HepG2 (cell line): ENCODE results near the gene SAMD10. TPM values are rescaled to one million over a fixed set of nuclear protein-coding genes. Genes with fewer than 3 reads are reported as not detected.
A peak's percentile ranks its signal among the peaks of the same experiment; 100 is the strongest.

Experiments
- ASH2L ChIP-seq: fragments of 300-600, 200-600 bp; sonication (generic); IDR thresholded peaks from 2 replicates; pipeline ENCODE4 v1.7.0; 2017; ENCODE audit warnings: low read depth, mild to moderate bottlenecking, moderate library complexity, mixed read lengths, low read length; ENCODE audit not compliant: insufficient read length
- CENPT ChIP-seq: sonication (generic); formaldehyde crosslinking; IDR thresholded peaks from 2 replicates; pipeline ENCODE4 v1.8.0; 2022; ENCODE audit warnings: low read depth, mild to moderate bottlenecking, moderate library complexity, missing genetic modification reagents
- KDM1A ChIP-seq: IDR thresholded peaks from 2 replicates; pipeline ENCODE4 v1.6.1; 2016; ENCODE audit warnings: missing compliant biosample characterization
- NAIF1 ChIP-seq: sonication (generic); formaldehyde crosslinking; IDR thresholded peaks from 2 replicates; pipeline ENCODE4 v1.5.0; 2020; ENCODE audit warnings: mild to moderate bottlenecking, missing genetic modification reagents, borderline replicate concordance
- SAP130 ChIP-seq: IDR thresholded peaks from 2 replicates; pipeline ENCODE4 v1.6.1; 2016; ENCODE audit warnings: low read depth
- SIN3A ChIP-seq: IDR thresholded peaks from 2 replicates; pipeline ENCODE4 v1.6.1; 2011; ENCODE audit warnings: low read depth, mild to moderate bottlenecking, control low read depth, low read length, borderline replicate concordance
- SRSF9 ChIP-seq: fragments of 200-400 bp; formaldehyde crosslinking; IDR thresholded peaks from 2 replicates; pipeline ENCODE4 v1.6.1; 2018; ENCODE audit warnings: borderline replicate concordance, mild to moderate bottlenecking, low read depth, low read length; ENCODE audit not compliant: insufficient read depth, poor library complexity, severe bottlenecking
- STAT5B ChIP-seq: sonication (generic); formaldehyde crosslinking; IDR thresholded peaks from 2 replicates; pipeline ENCODE4 v1.4.0; 2020; ENCODE audit warnings: missing genetic modification reagents
- ZFY ChIP-seq: sonication (generic); formaldehyde crosslinking; IDR thresholded peaks from 2 replicates; pipeline ENCODE4 v1.4.0; 2020; ENCODE audit warnings: missing genetic modification reagents
- ZNF101 ChIP-seq: sonication (generic); formaldehyde crosslinking; IDR thresholded peaks from 2 replicates; pipeline ENCODE4 v1.4.0; 2020; ENCODE audit warnings: mild to moderate bottlenecking, low read depth, missing genetic modification reagents, borderline replicate concordance
- ZNF382 ChIP-seq: sonication (generic); formaldehyde crosslinking; IDR thresholded peaks from 2 replicates; pipeline ENCODE4 v1.5.0; 2020; ENCODE audit warnings: missing genetic modification reagents, mild to moderate bottlenecking, borderline replicate concordance
- ZNF724P ChIP-seq: sonication (generic); formaldehyde crosslinking; IDR thresholded peaks from 2 replicates; pipeline ENCODE4 v1.8.0; 2022; ENCODE audit warnings: missing genetic modification reagents, borderline replicate concordance
- ZNF777 ChIP-seq: sonication (generic); formaldehyde crosslinking; IDR thresholded peaks from 2 replicates; pipeline ENCODE4 v1.4.0; 2020; ENCODE audit warnings: missing genetic modification reagents
- polyA plus RNA-seq, 8 experiments: library from polyadenylated mRNA; depleted of rRNA in 3 of 8; stranded (reverse) in 7 of 8; unstranded in 1 of 8; fragments of >200 nt; fragmentation: Illumina TruSeq in 4 of 8; extraction: Trizol in 4 of 8; gene quantifications; 2 replicates each; pipeline versions ENCODE4 v1.2.1 to v1.2.3, GENCODE V29; 2011 to 2016; ENCODE audit warnings: low read depth in 4 of 8, missing spikeins in 1 of 8, mixed read lengths in 1 of 8; ENCODE audit not compliant: insufficient read depth in 1 of 8
- total RNA-seq, 5 experiments: library from RNA; depleted of rRNA; stranded (reverse); fragments of >200 nt; fragmentation: Illumina TruSeq; extraction: Trizol; gene quantifications; 2 replicates each; pipeline ENCODE4 v1.2.3, GENCODE V29; 2016; ENCODE audit warnings: low read depth in 1 of 5
- TF ChIP-seq, protein P1 (sequence below): sonication (generic); formaldehyde crosslinking; conservative IDR thresholded peaks from 2 replicates; pipeline ENCODE4 v1.8.0; 2022; ENCODE audit warnings: low read depth, missing genetic modification reagents
- TF ChIP-seq, protein P2 (sequence below): sonication (generic); formaldehyde crosslinking; IDR thresholded peaks from 2 replicates; pipeline ENCODE4 v1.8.0; 2022; ENCODE audit warnings: missing genetic modification reagents, mild to moderate bottlenecking, inconsistent platforms, borderline replicate concordance
- TF ChIP-seq, protein P3 (sequence below): sonication (generic); formaldehyde crosslinking; IDR thresholded peaks from 2 replicates; pipeline ENCODE4 v1.4.0; 2020; ENCODE audit warnings: low read depth, missing genetic modification reagents
- TF ChIP-seq, protein P4 (sequence below): IDR thresholded peaks from 2 replicates; pipeline ENCODE4 v1.6.1; 2016; ENCODE audit warnings: mild to moderate bottlenecking
- TF ChIP-seq, protein P5 (sequence below): sonication (generic); IDR thresholded peaks from 2 replicates; pipeline ENCODE4 v1.6.1; 2016; ENCODE audit warnings: low read depth, borderline replicate concordance

The SAMD10 gene
- total and polyA plus RNA-seq, 2 of the 13 experiments (the other 11 are each of a cell fraction or from before 2014, with no cell fraction given), result 6.1 to 11.0 TPM

DNA sequence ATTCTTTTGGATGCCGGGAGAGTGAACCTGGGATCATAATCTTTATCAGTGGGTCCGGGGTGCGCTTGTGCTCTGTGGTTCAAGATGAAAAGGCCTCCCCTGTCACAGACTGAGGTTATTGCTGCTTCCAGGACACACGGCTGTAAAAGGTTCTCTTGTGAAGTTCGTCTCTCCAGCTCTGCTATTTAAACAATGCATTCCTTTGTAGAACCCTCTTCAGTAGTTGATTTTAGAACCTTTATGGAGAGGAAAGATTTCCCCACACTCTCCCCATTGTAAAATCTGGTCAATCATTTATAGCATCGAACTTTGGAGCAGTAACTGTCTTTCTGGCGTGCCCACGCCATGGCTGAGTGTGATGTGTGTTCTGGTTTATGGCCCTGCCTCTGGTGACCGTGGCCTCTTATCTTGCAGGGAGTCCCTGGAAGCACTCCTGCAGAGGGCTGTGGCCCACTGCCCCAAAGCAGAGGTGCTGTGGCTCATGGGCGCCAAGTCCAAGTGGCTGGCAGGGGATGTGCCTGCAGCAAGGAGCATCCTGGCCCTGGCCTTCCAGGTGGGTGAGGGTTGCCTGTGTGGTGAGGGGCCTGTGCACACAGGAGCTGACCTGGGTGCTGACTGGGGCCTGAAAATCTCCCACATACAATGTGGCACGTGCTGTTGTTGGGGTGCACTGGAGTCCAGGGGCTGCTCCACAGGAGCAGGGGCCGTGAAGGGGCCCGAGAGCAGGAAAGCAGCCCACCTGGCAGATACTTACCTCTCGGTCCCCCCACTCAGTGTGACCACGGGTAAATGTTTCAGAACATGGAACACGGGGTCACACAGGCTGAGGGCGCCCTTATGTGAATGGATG is 44.9 kb upstream of the SAMD10 start (continued):
- TF ChIP-seq, protein P1, sequence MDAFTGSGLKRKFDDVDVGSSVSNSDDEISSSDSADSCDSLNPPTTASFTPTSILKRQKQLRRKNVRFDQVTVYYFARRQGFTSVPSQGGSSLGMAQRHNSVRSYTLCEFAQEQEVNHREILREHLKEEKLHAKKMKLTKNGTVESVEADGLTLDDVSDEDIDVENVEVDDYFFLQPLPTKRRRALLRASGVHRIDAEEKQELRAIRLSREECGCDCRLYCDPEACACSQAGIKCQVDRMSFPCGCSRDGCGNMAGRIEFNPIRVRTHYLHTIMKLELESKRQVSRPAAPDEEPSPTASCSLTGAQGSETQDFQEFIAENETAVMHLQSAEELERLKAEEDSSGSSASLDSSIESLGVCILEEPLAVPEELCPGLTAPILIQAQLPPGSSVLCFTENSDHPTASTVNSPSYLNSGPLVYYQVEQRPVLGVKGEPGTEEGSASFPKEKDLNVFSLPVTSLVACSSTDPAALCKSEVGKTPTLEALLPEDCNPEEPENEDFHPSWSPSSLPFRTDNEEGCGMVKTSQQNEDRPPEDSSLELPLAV (CRISPR knock-in tag), result no peak
- TF ChIP-seq, protein P2, sequence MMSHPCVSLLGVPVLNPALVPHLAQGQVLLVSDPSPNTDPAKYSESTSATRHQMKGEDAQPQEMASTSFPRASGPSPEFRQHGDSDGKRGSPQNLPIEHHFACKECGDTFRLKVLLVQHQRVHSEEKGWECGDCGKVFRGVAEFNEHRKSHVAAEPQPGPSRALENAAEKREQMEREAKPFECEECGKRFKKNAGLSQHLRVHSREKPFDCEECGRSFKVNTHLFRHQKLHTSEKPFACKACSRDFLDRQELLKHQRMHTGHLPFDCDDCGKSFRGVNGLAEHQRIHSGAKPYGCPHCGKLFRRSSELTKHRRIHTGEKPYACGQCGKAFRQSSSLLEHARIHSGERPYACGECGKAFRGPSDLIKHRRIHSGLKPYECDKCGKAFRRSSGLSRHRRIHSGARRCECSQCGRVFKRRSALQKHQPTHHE (CRISPR knock-in tag), result peak; percentile 73; the same call in 1 of the 2 replicates
- no peak for TF ChIP-seq STAT5B (CRISPR knock-in tag)
- TF ChIP-seq ASH2L, result peak; percentile 94
- TF ChIP-seq SIN3A, result peak; percentile 47; the same call in 1 of the 2 replicates
- peak; percentile 32; the same call in 1 of the 2 replicates for TF ChIP-seq ZNF777 (CRISPR knock-in tag)
- no peak for TF ChIP-seq KDM1A (CRISPR knock-in tag)
- TF ChIP-seq ZNF101 (CRISPR knock-in tag), result no peak
- TF ChIP-seq SRSF9, result no peak
- no peak for TF ChIP-seq ZNF382 (CRISPR knock-in tag)
- TF ChIP-seq, protein P3, sequence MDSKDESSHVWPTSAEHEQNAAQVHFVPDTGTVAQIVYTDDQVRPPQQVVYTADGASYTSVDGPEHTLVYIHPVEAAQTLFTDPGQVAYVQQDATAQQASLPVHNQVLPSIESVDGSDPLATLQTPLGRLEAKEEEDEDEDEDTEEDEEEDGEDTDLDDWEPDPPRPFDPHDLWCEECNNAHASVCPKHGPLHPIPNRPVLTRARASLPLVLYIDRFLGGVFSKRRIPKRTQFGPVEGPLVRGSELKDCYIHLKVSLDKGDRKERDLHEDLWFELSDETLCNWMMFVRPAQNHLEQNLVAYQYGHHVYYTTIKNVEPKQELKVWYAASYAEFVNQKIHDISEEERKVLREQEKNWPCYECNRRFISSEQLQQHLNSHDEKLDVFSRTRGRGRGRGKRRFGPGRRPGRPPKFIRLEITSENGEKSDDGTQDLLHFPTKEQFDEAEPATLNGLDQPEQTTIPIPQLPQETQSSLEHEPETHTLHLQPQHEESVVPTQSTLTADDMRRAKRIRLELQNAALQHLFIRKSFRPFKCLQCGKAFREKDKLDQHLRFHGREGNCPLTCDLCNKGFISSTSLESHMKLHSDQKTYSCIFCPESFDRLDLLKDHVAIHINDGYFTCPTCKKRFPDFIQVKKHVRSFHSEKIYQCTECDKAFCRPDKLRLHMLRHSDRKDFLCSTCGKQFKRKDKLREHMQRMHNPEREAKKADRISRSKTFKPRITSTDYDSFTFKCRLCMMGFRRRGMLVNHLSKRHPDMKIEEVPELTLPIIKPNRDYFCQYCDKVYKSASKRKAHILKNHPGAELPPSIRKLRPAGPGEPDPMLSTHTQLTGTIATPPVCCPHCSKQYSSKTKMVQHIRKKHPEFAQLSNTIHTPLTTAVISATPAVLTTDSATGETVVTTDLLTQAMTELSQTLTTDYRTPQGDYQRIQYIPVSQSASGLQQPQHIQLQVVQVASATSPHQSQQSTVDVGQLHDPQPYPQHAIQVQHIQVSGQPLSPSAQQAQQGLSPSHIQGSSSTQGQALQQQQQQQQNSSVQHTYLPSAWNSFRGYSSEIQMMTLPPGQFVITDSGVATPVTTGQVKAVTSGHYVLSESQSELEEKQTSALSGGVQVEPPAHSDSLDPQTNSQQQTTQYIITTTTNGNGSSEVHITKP (CRISPR knock-in tag), result no peak; the same call in 1 of the 2 replicates
- no peak for TF ChIP-seq NAIF1 (CRISPR knock-in tag)
- TF ChIP-seq, protein P4, sequence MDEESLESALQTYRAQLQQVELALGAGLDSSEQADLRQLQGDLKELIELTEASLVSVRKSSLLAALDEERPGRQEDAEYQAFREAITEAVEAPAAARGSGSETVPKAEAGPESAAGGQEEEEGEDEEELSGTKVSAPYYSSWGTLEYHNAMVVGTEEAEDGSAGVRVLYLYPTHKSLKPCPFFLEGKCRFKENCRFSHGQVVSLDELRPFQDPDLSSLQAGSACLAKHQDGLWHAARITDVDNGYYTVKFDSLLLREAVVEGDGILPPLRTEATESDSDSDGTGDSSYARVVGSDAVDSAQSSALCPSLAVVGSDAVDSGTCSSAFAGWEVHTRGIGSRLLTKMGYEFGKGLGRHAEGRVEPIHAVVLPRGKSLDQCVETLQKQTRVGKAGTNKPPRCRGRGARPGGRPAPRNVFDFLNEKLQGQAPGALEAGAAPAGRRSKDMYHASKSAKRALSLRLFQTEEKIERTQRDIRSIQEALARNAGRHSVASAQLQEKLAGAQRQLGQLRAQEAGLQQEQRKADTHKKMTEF (CRISPR knock-in tag), result peak; percentile 67
- TF ChIP-seq, protein P5, sequence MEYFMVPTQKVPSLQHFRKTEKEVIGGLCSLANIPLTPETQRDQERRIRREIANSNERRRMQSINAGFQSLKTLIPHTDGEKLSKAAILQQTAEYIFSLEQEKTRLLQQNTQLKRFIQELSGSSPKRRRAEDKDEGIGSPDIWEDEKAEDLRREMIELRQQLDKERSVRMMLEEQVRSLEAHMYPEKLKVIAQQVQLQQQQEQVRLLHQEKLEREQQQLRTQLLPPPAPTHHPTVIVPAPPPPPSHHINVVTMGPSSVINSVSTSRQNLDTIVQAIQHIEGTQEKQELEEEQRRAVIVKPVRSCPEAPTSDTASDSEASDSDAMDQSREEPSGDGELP, result no peak
- peak; percentile 87 for TF ChIP-seq ZFY (CRISPR knock-in tag)
- peak; percentile 87; the same call in 1 of the 2 replicates for TF ChIP-seq CENPT (CRISPR knock-in tag)
- TF ChIP-seq SAP130 (CRISPR knock-in tag), result peak; percentile 85
- peak; percentile 25; the same call in 1 of the 2 replicates for TF ChIP-seq ZNF724P (CRISPR knock-in tag)
